Measurements from ENCODE around the gene MACROD2. TPM values are rescaled to one million over a fixed set of nuclear protein-coding genes. Genes with fewer than 3 reads are reported as not detected.

MACROD2 gene
- total RNA-seq, 4 donors from 2014 or later = 12.6 to 60.3 (median 18.9) TPM

DNA sequence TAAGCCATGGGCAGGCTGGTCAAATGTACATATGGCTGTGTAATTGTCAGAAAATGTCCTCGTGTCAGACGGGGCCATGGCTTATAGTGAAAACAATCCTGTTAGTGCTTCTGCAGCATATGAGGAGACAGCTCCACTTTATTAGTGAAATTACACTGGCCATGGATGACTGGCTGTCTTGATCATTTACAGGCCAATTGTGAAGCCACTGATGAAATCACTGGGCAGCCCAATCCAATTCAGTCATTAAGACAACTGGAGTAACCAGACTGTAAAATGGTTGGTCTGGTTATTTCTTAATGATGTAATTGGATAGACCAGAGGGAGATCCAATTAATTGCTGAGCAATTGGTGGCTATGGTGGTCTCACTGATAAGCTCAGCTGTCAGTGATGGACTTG is 1828.4 kb downstream of the MACROD2 start:
- 71% methylated on average over 2 of the region's 2 CpGs for WGBS
- no peak overlapping the region for H3K4me3 ChIP-seq
- no peaks in the 10 kb centered on the region for H3K27me3 ChIP-seq
- no peak for DNase-seq (ENCODE audit: low spot score in 2 of 2)
- no peaks in the 10 kb centered on the region for H3K9me3 ChIP-seq
- no peaks in the 10 kb centered on the region for H3K36me3 ChIP-seq
- H3K4me1 ChIP-seq = no peaks in the 10 kb centered on the region
- no peak overlapping the region for H3K27ac ChIP-seq
- TF ChIP-seq POLR2A (IDR thresholded peaks at IDR 0.05) (no peak), POLR2AphosphoS5 (IDR thresholded peaks at IDR 0.05) (no peak), EP300 (IDR thresholded peaks at IDR 0.05) (no peak)
- TF ChIP-seq, protein P1, sequence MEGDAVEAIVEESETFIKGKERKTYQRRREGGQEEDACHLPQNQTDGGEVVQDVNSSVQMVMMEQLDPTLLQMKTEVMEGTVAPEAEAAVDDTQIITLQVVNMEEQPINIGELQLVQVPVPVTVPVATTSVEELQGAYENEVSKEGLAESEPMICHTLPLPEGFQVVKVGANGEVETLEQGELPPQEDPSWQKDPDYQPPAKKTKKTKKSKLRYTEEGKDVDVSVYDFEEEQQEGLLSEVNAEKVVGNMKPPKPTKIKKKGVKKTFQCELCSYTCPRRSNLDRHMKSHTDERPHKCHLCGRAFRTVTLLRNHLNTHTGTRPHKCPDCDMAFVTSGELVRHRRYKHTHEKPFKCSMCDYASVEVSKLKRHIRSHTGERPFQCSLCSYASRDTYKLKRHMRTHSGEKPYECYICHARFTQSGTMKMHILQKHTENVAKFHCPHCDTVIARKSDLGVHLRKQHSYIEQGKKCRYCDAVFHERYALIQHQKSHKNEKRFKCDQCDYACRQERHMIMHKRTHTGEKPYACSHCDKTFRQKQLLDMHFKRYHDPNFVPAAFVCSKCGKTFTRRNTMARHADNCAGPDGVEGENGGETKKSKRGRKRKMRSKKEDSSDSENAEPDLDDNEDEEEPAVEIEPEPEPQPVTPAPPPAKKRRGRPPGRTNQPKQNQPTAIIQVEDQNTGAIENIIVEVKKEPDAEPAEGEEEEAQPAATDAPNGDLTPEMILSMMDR (IDR thresholded peaks at IDR 0.05) = no peak

DNA sequence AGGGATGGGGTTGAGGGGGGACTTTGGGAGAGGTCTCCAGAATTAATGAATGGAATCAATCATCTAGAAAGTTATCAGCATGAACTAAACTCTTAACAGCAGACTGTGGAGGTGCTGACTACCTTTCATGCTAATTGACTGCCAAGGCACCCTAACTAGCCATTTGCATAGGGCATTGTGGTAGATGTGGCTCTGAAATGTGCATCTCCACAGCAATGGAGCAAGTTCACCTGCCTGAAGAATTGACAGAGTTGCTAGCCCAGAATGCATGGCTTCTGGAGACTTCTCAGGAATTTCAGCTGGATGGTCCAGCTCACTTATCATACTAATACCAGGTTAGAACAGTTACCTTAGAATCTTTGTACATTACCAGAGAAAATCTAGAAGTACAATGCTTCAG is 1832.3 kb downstream of the MACROD2 start:
- no peaks in the 10 kb centered on the region for H3K27me3 ChIP-seq
- no peaks in the 10 kb centered on the region for H3K4me1 ChIP-seq
- no peaks in the 10 kb centered on the region for H3K9me3 ChIP-seq
- H3K4me3 ChIP-seq = no peak overlapping the region
- H3K36me3 ChIP-seq = no peaks in the 10 kb centered on the region
- H3K27ac ChIP-seq = no peak overlapping the region
- DNase-seq (ENCODE audit: low spot score in 2 of 2) = no peak
- TF ChIP-seq POLR2A (IDR thresholded peaks at IDR 0.05) (no peak), EP300 (IDR thresholded peaks at IDR 0.05) (no peak), POLR2AphosphoS5 (IDR thresholded peaks at IDR 0.05) (no peak)
- TF ChIP-seq, protein P1 (IDR thresholded peaks at IDR 0.05) = no peak

DNA sequence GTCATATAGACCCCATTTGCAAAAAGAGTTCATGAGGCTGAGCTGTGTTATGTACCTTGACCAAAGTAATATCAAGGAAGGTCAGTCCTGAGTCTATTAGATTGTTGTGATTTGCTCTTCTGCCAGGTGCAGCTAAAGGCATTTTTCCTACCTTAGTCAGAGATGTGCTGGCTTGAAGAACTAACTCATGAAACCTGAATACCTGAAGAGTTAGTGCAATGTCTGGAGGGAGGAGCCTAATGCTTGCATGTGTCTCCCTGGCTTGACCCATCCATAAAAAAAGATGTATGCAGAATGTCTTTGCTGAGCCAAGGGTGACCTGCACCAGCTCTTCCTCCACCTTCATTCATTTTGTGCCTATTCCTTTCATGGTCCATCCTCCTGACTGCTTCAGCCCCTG is 1835.9 kb downstream of the MACROD2 start:
- H3K4me1 ChIP-seq = no peaks in the 10 kb centered on the region
- no peak for DNase-seq (ENCODE audit: low spot score in 2 of 2)
- H3K9me3 ChIP-seq = no peaks in the 10 kb centered on the region
- no peak overlapping the region for H3K27ac ChIP-seq
- no peaks in the 10 kb centered on the region for H3K36me3 ChIP-seq
- no peak for TF ChIP-seq POLR2AphosphoS5 (IDR thresholded peaks at IDR 0.05)
- no peak for TF ChIP-seq POLR2A (IDR thresholded peaks at IDR 0.05)
- TF ChIP-seq, protein P1 (IDR thresholded peaks at IDR 0.05) = no peak
- TF ChIP-seq EP300 (IDR thresholded peaks at IDR 0.05) = no peak
- no peak overlapping the region for H3K4me3 ChIP-seq
- no peaks in the 10 kb centered on the region for H3K27me3 ChIP-seq

DNA sequence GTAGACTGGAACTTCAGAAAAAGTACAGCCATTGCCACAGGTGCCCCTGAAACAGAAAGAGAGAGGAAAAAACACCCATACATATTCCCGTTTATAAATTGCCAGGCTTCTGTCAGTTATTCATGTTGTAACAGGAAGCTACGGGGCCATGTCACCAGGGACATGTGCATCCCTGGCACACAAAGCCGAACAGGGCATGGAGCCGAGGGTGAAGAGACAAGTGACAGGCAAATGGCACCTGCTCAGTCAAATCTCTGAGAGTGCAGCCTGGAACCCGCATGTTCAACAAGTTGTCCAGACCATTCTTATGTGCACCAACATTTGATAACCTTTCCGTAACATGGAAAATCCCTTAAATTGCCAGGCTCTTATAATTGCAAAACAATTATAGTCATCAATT is 1837.2 kb downstream of the MACROD2 start:
- no peaks in the 10 kb centered on the region for H3K9me3 ChIP-seq
- H3K27me3 ChIP-seq = no peaks in the 10 kb centered on the region
- no peaks in the 10 kb centered on the region for H3K4me1 ChIP-seq
- 64% methylated on average over 6 of the region's 6 CpGs for WGBS
- H3K4me3 ChIP-seq = no peak overlapping the region
- H3K27ac ChIP-seq = no peak overlapping the region
- DNase-seq (ENCODE audit: low spot score in 2 of 2) = no peak
- no peaks in the 10 kb centered on the region for H3K36me3 ChIP-seq
- TF ChIP-seq POLR2A (IDR thresholded peaks at IDR 0.05) (no peak), EP300 (IDR thresholded peaks at IDR 0.05) (no peak), POLR2AphosphoS5 (IDR thresholded peaks at IDR 0.05) (no peak)
- TF ChIP-seq, protein P1 (IDR thresholded peaks at IDR 0.05) = no peak

DNA sequence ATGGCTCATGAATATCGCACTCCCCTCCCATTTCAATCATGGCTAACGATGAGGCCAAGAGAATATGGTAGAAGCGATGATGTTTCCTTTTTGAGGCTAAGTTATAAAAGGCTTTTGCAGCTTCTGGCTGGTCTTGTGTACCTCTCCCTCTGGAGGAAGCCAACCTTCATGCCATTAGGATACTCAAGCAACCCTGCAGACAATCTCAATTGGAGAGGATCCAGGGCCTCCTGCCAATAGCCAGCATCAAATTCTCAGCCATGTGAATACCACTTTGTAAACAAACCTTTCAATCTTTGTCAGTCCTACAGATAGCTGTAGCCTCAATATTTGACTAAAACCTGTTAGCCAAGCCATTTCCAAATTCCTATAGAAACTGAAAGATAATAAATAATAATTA is 1839.5 kb downstream of the MACROD2 start:
- Histone ChIP-seq H3K4me3 (no peak overlapping the region), H3K9me3 (no peaks in the 10 kb centered on the region), H3K27ac (no peak overlapping the region), H3K4me1 (no peaks in the 10 kb centered on the region), H3K36me3 (no peaks in the 10 kb centered on the region), H3K27me3 (no peaks in the 10 kb centered on the region)
- DNase-seq (ENCODE audit: low spot score in 2 of 2) = no peak
- TF ChIP-seq POLR2A (IDR thresholded peaks at IDR 0.05) = no peak
- no peak for TF ChIP-seq EP300 (IDR thresholded peaks at IDR 0.05)
- TF ChIP-seq POLR2AphosphoS5 (IDR thresholded peaks at IDR 0.05) = no peak
- TF ChIP-seq, protein P1 (IDR thresholded peaks at IDR 0.05) = no peak
- 81% methylated on average over 3 of the region's 3 CpGs for WGBS

Data from suprapubic skin (tissue), 4 donors.